ENCODE measurements around the gene HSD17B11. TPM values are rescaled to one million over a fixed set of nuclear protein-coding genes. Genes with fewer than 3 reads are reported as not detected.
"Not testable (repeated sequence)": the region's sequence is repeated elsewhere in the genome, so short reads cannot be mapped to it uniquely, and the experiment has no call there.

The HSD17B11 gene
- polyA plus RNA-seq, 3 donors: 86.9 to 330 (median 272) TPM

GRCh38 chr4:87399954-87400353 is 9.0 kb upstream of the HSD17B11 start:
- 100% methylated on average over 1 of the region's 1 CpG for WGBS (ENCODE audit: insufficient coverage)
- no peak for TF ChIP-seq CTCF (IDR thresholded peaks at IDR 0.05)
- intact Hi-C loops (cut with micrococcal nuclease): no loop called here
- H3K9me3 ChIP-seq (replicated peaks in 1 of 2; ENCODE audit: control insufficient read depth in 1 of 2, insufficient read depth in 1 of 2, low read length in 2 of 2): peaks cover 0 to 18% of the 10 kb centered on the region in 2 donors
- Mint-ChIP-seq H3K4me1 (no peaks in the 10 kb centered on the region), H3K27ac (no peak overlapping the region), H3K36me3 (no peaks in the 10 kb centered on the region), H3K9me3 (peaks cover 0 to 18% (median 14%) of the 10 kb centered on the region in 7 donors), H3K27me3 (ENCODE audit: low read depth in 3 of 3) (peaks cover 0 to under 1% (median 0%) of the 10 kb centered on the region in 3 donors), H3K4me3 (no peak overlapping the region)
- no peak overlapping the region for H2AFZ ChIP-seq (ENCODE audit: insufficient read depth, low read depth, low read length, poor library complexity, severe bottlenecking)
- DNase-seq: no peak
- no peak overlapping the region for H3K9ac ChIP-seq (ENCODE audit: insufficient read depth, low read length, poor library complexity, severe bottlenecking)
- H3K4me3 ChIP-seq (replicated peaks in 1 of 3; ENCODE audit: low read depth in 2 of 3, low read length in 3 of 3): no peak overlapping the region
- no peak overlapping the region for H3K4me2 ChIP-seq (replicated peaks; ENCODE audit: extremely low read depth, low read length, poor library complexity, severe bottlenecking)
- H3K79me2 ChIP-seq (ENCODE audit: insufficient read depth, low read length): no peaks in the 10 kb centered on the region
- no peaks in the 10 kb centered on the region for H3K36me3 ChIP-seq (replicated peaks in 1 of 2; ENCODE audit: control insufficient read depth in 1 of 2, insufficient read depth in 2 of 2, low read length in 2 of 2)
- no peaks in the 10 kb centered on the region for H4K20me1 ChIP-seq (ENCODE audit: insufficient read depth, low read length)
- H3K27ac ChIP-seq (ENCODE audit: low read depth in 1 of 2, low read length in 2 of 2): no peak overlapping the region
- no peaks in the 10 kb centered on the region for H3K27me3 ChIP-seq (ENCODE audit: control insufficient read depth in 2 of 2, insufficient read depth in 2 of 2, low read length in 2 of 2)
- no peaks in the 10 kb centered on the region for H3K4me1 ChIP-seq (ENCODE audit: control insufficient read depth in 1 of 2, insufficient read depth in 2 of 2, low read length in 2 of 2)

- Histone ChIP-seq H3K36me3 (replicated peaks in 1 of 2; ENCODE audit: control insufficient read depth in 1 of 2, insufficient read depth in 2 of 2, low read length in 2 of 2) (no peaks in the 10 kb centered on the region), H3K4me2 (replicated peaks; ENCODE audit: extremely low read depth, low read length, poor library complexity, severe bottlenecking) (no peak overlapping the region), H2AFZ (ENCODE audit: insufficient read depth, low read depth, low read length, poor library complexity, severe bottlenecking) (no peak overlapping the region), H3K27ac (ENCODE audit: low read depth in 1 of 2, low read length in 2 of 2) (no peak overlapping the region), H3K9me3 (replicated peaks in 1 of 2; ENCODE audit: control insufficient read depth in 1 of 2, insufficient read depth in 1 of 2, low read length in 2 of 2) (peaks cover 0 to 18% of the 10 kb centered on the region in 2 donors), H3K4me1 (ENCODE audit: control insufficient read depth in 1 of 2, insufficient read depth in 2 of 2, low read length in 2 of 2) (no peaks in the 10 kb centered on the region), H3K4me3 (replicated peaks in 1 of 3; ENCODE audit: low read depth in 2 of 3, low read length in 3 of 3) (no peak overlapping the region), H3K79me2 (ENCODE audit: insufficient read depth, low read length) (no peaks in the 10 kb centered on the region), H3K9ac (ENCODE audit: insufficient read depth, low read length, poor library complexity, severe bottlenecking) (no peak overlapping the region), H3K27me3 (ENCODE audit: control insufficient read depth in 2 of 2, insufficient read depth in 2 of 2, low read length in 2 of 2) (no peaks in the 10 kb centered on the region), H4K20me1 (ENCODE audit: insufficient read depth, low read length) (no peaks in the 10 kb centered on the region)
- peaks cover 0 to 18% (median 14%) of the 10 kb centered on the region in 7 donors for H3K9me3 Mint-ChIP-seq
- 100% methylated on average over 3 of the region's 3 CpGs for WGBS (ENCODE audit: insufficient coverage)
- DNase-seq: no peak
- no peak overlapping the region for H3K4me3 Mint-ChIP-seq
- no peak overlapping the region for H3K27ac Mint-ChIP-seq
- no peak for TF ChIP-seq CTCF (IDR thresholded peaks at IDR 0.05)
- no peaks in the 10 kb centered on the region for H3K4me1 Mint-ChIP-seq
- H3K36me3 Mint-ChIP-seq: no peaks in the 10 kb centered on the region
- peaks cover 0 to 2% (median 0%) of the 10 kb centered on the region in 3 donors for H3K27me3 Mint-ChIP-seq (ENCODE audit: low read depth in 3 of 3)
- intact Hi-C loops (cut with micrococcal nuclease): no loop called here
Observed at GRCh38 chr4:87399148-87399547, 8.2 kb upstream of the HSD17B11 start.

GRCh38 chr4:87395851-87396250 is 4.9 kb upstream of the HSD17B11 start:
- H3K4me2 ChIP-seq (replicated peaks; ENCODE audit: extremely low read depth, low read length, poor library complexity, severe bottlenecking); H4K20me1 ChIP-seq (ENCODE audit: insufficient read depth, low read length); H3K36me3 Mint-ChIP-seq; DNase-seq; H3K36me3 ChIP-seq (replicated peaks in 1 of 2; ENCODE audit: control insufficient read depth in 1 of 2, insufficient read depth in 2 of 2, low read length in 2 of 2); intact Hi-C loops (cut with micrococcal nuclease); H3K4me3 ChIP-seq (replicated peaks in 1 of 3; ENCODE audit: low read depth in 2 of 3, low read length in 3 of 3); H3K27me3 ChIP-seq (ENCODE audit: control insufficient read depth in 2 of 2, insufficient read depth in 2 of 2, low read length in 2 of 2); H3K4me1 Mint-ChIP-seq; H3K4me1 ChIP-seq (ENCODE audit: control insufficient read depth in 1 of 2, insufficient read depth in 2 of 2, low read length in 2 of 2); H3K27me3 Mint-ChIP-seq (ENCODE audit: low read depth in 3 of 3); H3K79me2 ChIP-seq (ENCODE audit: insufficient read depth, low read length); H3K4me3 Mint-ChIP-seq; H3K9ac ChIP-seq (ENCODE audit: insufficient read depth, low read length, poor library complexity, severe bottlenecking); H3K27ac ChIP-seq (ENCODE audit: low read depth in 1 of 2, low read length in 2 of 2); H2AFZ ChIP-seq (ENCODE audit: insufficient read depth, low read depth, low read length, poor library complexity, severe bottlenecking); H3K27ac Mint-ChIP-seq: not testable (repeated sequence)
- 94% methylated on average over 8 of the region's 20 CpGs for WGBS (ENCODE audit: insufficient coverage)
- H3K9me3 ChIP-seq (replicated peaks in 1 of 2; ENCODE audit: control insufficient read depth in 1 of 2, insufficient read depth in 1 of 2, low read length in 2 of 2): peaks cover 0 to 13% of the 10 kb centered on the region in 2 donors
- peaks cover 0 to 18% (median 7%) of the 10 kb centered on the region in 7 donors for H3K9me3 Mint-ChIP-seq

Measured in CD14-positive monocyte (primary cell).